Activated naive CD4-positive, alpha-beta T cell treated with anti-CD3 and anti-CD28 coated beads, Interleukin-2, amount 50 U/mL, for 16 hours (primary cell): ENCODE data around the gene SHBG.
A peak's percentile ranks its signal among the peaks of the same experiment; 100 is the strongest.
"Not testable (repeated sequence)": the region's sequence is repeated elsewhere in the genome, so short reads cannot be mapped to it uniquely, and the experiment has no call there.

Source experiments
- DNase-seq: peaks from one replicate; pipeline ENCODE4 v3.0.0-alpha.2; 2020

Gene SHBG

DNA sequence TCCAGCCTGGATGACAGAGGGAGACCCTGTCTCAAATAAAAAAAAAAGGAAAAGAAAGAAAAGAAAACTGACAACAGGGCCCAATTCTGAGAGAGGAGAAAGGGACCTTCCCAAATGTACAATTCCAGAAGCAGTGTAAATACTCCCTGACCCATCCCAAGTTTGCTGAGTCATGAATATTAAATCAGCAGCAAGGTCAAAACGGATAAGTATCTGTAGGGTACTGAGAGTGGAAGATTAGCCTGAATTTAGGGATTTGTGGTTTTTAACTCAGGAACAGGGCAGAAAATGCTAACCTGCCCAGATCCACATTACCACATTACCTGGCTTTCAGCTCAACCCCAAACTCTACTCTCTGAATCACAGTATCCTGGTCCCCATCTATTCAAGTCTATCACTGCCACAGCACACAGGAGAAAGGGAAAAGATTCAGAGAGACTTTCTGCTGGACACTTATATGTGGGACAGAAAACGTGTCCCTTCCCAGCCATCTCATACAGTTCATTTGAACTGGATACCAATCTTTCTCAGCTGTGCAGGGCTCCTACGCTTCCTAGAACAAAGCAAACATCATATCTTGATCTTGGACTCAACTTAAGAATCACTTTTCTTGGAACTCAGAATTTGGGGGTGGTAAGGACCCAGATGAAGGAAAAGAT lies 18.2 kb upstream of the SHBG start:
- no peak for DNase-seq

DNA sequence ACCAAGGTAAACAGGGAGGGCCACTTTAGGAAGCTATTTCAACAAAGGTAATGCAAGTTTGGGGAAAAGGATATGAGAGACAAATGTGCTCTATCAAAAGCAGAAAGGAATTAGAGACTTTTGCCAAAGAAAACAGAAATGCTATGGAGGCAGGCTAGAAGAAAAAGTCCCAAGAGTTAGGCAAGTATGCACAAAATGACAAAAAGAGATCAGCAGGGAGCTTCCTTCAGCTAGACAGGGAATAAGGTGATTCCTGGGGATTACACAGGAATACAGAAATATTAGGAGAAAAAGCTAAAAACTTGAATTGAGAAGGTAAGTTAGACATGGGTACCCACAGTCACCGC lies 17.7 kb upstream of the SHBG start:
- DNase-seq, result no peak

DNA sequence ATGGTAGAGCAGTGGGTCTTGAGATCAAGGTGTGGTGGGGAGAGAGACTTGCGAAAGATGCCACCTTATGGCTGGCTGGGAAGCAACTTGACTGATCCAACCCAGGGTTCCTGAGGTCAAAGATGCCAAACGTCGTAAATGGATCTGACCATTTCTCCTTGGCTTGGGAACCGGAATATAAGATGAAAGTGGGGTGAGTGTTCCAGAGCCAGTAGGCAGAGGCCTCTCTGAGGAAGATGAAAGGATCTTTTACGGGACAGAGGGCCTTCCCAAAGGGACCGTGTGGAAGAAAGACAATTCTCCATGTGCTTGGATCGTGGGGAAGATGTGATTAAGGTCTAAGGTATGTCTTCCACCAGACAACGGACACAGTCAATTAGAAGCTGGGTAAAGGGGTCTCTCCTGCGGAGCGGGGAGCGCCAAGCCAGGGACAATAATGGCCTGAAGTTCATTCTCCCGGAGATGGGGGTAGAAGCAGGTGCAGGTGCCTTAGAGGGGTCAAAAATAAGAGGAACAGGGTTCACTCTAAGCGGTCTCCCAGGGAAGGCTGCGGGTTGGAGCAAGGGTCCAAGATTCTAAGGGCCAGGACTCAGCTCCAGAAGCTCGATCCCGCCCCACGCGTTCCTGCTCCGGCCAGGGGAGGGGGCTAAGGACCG lies 16.0 kb upstream of the SHBG start:
- DNase-seq, result no peak

DNA sequence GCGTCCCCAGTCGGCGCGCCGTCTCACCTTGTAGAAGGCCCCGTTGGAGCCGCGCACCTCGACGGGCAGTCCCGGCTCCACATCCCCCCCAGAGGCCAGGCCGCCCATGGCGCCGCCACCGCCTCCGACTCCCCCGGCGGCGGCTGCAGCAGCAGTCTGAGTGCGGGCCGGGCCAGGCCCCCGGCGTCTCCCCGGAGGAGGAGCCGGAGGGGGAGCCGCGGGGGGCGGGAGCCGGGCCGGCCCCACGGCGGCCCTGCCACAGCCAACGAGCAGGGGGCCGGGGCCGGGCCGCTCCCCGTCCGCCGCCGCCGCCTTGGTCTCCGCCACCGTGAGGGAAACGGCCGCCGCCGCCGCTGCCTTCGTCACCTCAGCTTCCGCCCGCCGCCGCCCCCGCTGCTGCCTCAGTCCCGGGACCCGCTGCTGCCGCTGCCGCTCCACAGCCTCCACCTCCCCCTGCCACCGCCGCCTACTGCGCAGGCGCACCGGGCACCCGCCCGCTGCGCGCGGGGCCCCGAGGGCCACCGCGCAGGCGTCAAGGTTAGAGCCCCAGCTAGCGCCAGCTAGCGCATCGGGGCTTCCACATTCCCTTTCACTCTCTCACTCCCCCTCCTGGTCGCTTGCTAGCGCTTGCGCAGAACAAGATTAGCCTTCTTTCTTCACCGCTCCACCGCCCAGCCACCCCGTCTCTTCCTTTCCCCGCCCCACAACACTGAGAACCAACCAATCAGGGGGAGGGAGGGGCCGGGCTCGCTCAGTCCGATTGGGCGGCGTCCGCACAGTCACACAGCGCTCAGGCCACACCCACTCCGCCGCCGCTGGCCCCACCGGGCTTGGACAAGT lies 15.3 kb upstream of the SHBG start, which contains the start of gene FXR2:
Gene FXR2 (minus strand): TSS at position 473 of the 840 bp plus-strand sequence. CDS start 365 bp downstream, at position 108.
- DNase-seq, result peak; percentile 99

DNA sequence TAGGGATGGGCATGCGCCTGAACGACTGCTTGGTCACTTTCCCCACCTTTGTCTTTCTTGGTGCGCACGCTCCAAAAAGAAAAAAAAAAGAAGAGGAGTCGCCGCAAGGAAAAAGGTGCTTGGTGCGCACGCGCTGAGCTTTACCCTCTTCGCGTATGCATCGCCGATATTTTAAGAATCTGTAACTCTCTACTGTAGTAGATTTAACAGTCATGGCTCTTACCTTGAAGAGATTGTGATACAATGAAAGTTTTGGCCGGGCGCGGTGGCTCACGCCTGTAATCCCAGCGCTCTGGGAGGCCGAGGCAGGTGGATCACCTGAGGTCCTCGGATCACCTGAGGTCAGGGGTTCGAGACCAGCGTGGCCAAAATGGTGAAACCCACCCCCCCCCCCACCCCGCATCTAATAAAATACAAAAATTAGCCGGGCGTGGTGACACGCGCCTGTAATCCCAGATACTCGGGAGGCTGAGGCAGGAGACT lies 14.6 kb upstream of the SHBG start:
- DNase-seq, result no peak

DNA sequence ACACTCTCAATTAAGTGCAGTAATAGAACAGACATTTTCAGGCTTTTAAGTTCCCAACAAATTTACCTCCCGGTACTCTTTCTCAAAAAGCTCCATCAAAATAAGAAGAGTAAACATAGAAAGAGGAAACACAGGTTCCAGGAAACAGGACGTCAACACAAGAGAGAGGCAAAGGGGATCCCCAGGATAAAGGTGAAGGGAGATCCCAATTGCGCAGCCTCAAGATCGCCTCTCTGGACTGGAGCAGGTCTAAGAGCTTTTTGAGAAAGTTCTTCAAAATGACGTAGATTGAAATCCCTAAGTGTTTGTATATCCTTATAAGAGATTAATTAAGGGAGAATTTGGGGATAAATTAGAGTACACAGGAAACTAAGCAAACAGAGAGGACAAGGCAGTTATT lies 11.3 kb upstream of the SHBG start:
- no peak for DNase-seq

DNA sequence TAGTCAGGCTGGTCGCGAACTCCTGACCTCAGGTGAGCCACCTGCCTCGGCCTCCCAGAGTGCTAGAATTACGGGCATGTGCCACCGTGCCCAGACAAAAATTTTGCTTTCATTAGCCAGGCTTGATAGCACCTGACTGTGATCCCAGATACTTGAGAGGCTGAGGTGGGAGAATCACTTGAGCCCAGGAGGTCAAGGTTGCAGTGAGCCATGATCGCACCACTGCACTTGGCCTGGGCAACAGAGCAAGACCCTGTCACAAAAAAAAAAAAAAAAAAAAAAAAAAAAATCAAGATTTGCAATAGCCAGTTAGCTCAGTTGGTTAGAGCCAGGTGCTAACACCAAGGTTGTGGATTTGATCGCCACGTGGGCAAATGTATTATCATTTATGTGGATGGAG lies 9.1 kb upstream of the SHBG start:
- DNase-seq, result no peak

DNA sequence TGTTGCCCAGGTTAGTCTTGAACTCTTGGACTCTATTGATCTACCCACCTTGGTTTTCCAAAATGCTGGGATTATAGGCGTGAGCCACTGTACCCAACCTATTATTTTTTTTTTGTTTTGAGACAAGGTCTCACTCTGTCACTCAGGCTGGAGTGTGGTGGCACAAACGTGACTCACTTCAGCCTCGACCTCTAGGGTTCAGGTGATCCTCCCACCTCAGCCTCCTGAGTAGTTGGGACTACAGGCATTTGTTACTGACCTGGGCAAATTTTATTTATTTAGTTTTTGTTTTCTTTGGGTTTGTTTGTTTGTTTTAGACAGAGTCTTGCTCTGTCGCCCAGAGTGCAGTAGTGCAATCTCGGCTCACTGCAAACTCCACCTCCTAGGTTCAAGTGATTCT lies 6.3 kb upstream of the SHBG start:
- DNase-seq, result no peak

DNA sequence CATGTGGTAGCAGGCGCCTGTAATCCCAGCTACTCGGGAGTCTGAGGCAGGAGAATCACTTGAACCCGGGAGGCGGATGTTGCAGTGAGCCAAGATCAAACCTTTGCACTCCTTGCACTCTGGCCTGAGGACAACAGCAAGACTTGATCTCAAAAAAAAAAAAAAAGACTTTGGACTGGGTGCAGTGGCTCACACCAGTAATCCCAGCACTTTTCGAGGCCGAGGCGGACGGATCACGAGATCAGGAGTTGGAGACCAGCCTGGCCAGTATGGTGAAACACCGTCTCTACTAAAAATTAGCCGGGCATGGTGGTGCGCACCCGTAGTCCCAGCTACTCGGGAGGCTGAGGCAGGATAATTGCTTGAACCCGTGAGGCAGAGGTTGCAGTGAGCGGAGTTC lies 4.2 kb upstream of the SHBG start:
- DNase-seq, result not testable (repeated sequence)

DNA sequence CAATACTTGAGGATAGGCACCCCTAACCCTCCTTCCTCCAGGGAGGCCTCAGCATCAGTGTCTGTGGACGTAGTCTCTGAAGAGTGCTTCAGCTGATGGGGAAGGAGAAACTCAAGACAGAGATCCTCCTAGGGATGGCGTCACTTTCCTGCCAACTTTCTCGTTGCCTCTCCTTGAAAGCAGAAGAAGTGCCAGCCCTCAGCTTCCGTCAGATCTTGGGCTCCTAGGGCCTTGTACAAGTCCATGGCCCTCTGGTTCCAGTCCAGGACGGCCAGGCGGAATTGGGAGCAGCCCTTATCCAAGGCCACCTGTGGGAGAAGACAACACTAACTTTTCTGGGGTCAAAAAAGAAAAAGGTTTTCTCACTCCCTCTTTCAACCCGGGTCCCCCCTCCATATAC lies 3.6 kb upstream of the SHBG start:
- no peak for DNase-seq

DNA sequence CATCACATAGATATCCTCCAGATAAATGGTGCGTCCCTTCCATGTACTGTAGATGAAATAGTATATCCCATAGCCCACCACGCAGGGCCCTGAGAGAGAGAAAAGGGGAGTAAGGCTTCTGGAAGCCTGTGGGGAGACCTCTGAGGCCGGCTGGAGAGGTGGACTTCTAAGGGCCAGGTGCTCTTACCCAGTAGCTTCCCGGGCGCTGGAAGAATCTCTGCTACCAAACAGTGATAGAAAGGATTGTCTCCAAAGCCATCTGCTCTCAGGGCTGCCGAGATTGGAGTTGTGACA lies 3.0 kb upstream of the SHBG start:
- no peak for DNase-seq

DNA sequence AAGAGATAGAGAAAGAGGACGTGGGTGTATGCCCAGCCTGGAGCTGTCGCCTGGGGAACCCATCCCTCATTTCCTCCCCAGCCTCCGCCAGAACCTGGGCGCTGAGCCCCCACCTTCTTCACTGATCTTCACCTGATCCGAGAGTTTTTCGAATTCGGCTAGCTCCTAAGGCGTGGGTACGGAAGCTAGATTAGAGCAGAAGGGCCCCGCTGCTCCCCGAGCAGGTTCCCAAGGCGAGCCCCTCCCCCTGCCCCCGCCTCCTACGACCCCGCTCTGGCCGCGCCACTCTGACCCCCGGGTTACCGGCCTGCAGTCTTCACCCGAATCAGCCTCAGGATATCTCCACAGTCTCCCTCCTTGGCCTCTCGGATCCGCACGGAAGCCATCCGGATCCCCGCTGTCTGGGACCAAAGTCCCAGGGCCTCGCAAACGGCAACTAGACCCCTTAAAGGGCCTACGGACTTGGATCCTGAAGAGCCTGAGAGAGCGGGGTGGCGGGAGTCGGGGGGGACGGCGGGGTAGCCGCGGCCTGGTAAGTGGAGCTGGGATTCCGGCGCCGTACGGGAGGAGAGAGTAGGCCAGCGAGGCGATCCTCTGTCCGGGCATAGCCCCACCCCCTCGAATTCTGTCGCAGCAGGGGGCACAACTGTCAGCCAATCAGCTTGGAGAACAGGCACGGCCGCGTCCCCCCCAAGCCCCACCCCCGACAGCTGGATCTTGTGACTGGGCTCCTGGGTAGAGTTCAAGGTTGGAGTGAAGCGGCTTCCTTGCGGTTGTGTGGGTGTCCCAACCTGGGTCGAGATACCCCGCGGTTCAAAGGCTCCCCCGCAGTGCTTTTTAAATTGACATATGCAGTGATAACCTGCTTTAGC lies 2.4 kb upstream of the SHBG start, which contains the start of gene SAT2:
Gene SAT2 (minus strand): TSS at position 572 of the 872 bp plus-strand sequence. CDS start 186 bp downstream, at position 386.
- DNase-seq, result peak; percentile 83

DNA sequence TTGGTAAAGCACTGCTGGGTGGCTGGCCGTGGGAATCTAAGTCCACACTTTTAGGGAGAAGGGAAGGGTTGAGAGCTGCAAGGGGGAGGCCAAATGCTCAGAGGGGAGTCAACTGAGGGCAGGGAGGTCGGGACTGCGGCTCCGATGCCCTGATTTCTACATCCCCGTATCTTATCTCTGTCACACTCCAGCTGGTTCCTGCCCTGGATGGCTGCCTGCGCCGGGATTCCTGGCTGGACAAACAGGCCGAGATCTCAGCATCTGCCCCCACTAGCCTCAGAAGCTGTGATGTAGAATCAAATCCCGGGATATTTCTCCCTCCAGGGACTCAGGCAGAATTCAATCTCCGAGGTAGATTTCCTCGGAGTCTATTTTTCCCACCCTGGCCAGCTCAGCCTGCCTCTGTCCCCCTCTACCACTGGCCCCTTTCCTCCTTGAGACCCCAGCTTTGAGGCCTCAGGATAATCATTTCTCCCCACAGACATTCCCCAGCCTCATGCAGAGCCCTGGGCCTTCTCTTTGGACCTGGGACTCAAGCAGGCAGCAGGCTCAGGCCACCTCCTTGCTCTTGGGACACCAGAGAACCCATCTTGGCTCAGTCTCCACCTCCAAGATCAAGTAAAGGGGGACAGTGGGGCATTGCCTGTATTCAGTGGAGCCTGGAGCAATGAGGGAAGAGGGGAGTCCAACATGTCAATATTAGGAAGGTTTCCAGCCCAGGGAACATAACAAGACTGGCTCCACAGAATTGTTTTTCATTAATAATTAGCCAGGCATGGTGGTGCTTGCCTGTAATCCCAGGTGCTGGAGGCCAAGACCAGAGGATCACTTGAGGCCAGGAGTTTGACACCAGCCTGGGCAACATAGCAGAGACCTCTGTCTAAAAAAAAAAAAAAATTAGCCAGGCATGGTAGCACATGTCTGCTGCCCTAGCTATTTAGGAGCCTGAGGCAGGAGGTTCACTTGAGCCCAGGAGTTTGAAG lies 1.8 kb downstream of the SHBG start:
- no peak for DNase-seq

DNA sequence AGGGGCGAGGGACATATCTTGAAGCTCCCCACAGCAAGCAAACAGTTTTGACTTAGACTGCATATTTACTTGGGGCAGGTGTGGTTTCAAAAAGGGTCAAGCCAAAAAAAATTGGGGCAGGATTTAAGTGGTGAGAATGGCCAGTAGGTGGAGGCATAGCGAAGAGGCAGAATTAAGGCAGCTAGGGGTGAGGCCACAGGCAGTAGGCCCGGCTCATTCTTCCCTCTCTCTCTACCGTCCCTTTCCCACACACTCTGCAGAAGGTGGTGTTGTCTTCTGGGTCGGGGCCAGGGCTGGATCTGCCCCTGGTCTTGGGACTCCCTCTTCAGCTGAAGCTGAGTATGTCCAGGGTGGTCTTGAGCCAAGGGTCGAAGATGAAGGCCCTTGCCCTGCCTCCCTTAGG lies 2.6 kb downstream of the SHBG start:
- DNase-seq, result no peak

DNA sequence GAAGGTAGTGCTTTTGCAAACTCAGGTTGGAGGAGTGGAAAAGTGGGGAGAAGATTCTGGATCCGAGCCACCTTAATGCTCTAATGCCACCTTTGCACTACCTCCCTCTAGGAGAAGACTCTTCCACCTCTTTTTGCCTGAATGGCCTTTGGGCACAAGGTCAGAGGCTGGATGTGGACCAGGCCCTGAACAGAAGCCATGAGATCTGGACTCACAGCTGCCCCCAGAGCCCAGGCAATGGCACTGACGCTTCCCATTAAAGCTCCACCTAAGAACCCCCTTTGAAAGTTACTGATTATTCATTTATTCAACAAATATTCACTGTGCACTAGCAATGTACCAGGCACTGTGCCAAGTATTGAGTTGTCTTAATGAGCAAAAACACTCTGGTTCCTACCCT lies 3.2 kb downstream of the SHBG start:
- no peak for DNase-seq

DNA sequence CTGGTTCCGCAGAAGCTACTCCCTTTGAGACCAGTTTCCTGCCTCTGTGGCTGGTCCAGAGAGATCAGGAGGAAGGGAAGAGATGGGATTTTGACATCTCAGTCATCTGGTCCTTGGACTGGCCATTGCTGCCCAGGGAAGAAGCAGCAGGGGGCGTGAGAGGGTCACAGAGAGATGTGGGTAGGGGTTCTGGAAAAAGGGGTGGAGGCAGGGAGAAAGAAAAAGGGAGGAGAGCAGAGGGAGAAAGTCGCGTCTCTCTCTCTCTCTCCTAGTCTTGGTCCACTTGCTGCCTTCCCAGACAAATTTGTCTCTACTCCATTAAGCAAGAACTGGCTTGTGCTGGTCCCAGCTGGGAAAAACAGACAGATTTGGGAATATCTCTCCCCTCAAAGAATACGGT lies 4.4 kb downstream of the SHBG start:
- DNase-seq, result no peak

DNA sequence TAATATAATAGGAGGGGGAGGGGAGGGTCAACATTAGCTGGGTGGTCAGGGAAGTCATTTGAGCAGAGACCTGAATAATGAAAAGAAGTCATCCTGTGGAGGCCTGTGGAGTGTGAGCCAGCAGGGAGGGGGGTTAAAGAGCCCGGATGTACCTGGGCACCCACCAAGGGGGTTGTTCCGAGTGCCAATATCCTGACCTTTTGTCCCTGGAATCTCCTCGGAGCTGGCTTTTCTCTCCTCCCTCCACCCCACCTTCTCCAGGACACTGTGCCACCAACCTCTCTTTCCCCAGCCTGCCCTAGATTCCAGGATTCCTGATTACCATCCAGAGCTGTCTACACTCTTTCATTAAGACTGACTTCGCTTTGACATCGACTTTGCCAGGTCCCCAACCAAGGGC lies 6.2 kb downstream of the SHBG start:
- DNase-seq, result no peak

DNA sequence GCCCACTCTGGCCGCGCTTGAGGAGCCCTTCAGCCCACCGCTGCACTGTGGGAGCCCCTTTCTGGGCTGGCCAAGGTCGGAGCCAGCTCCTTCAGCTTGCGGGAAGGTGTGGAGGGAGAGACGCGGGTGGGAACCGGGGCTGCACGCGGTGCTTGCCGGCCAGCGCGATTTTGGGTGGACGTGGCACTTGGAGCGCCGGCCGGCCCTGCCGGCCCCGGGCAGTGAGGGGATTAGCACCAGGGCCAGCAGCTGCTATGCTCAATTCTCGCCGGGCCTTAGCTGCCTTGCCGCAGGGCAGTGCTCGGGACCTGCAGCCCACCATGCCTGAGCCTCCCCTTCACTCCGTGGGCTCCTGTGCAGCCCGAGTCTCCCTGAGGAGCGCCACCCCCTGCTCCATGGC lies 10.8 kb downstream of the SHBG start:
- no peak for DNase-seq

DNA sequence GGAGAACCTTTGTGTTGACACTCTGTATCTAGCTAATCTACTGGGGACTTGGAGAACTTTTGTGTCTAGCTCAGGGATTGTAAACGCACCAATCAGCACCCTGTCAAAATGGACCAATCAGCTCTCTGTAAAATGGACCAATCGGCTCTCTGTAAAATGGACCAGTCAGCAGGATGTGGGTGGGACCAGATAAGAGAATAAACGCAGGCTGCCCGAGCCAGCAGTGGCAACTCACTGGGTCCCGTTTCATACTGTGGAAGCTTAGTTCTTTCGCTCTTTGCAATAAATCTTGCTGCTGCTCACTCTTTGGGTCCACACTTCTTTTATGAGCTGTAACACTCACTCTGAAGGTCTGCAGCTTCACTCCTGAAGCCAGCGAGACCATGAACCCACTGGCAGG lies 11.7 kb downstream of the SHBG start:
- DNase-seq, result not testable (repeated sequence)

DNA sequence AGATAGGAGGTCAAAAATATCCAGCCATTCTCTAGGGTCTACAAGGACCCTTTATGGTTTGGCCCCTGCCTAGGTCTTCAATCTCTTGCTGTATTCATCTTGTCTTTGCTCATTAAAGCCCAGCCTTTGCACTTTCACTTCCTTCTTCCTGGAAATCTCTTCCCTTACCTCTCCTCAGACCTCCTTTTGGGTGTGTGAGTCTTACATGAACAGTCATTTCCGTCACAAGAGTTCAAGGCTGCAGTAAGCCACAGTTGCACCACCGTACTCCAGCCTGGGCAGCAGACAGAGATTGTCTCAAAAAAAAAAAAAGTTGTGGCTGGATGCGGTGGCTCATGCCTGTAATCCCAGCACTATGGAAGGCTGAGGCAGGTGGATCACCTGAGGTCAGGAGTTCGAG lies 14.8 kb downstream of the SHBG start:
- no peak for DNase-seq

DNA sequence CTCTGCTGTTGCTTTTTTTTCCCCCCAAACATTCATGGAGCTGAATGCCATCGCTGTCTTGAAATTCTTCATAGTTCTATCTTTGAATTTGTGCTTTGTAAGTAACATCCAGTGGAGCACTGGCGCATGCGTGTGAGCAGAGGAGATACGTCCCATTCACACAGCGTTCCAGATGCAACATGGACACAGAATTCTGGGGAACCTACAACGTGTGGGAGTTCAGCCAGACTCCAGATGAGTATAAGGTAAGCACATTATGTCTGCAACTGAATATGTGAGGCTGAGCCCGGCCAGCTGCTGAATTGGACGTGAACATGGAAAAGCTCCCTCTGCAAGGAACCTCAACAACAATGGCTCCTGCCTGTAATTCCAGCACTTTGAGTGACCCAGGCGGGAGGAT lies 16.5 kb downstream of the SHBG start:
- DNase-seq, result no peak

DNA sequence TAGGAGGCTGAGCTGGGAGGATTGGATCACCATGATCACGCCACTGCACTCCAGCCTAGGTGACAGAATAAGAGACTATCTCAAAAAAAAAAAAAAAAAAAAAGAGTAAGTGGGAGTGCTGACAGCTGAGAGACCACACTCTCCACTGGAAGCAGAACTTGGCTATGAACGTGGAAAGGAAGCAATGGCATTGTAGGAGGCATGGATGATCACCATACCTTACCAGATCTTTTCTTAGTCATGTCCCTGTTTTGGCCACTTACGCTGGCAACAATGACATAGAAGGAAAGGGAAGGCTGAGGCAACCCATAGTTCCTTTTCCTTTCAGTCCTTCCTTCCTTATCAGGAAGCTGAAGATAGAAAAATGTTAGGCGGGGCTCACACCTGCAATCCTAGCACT lies 17.1 kb downstream of the SHBG start:
- no peak for DNase-seq
